Measurements from ENCODE around the gene ADCY4. TPM values are rescaled to one million over a fixed set of nuclear protein-coding genes. Genes with fewer than 3 reads are reported as not detected.

ADCY4 gene
- total and polyA plus RNA-seq, 2 donors (not counting 1 experiment from before 2014, with no cell fraction given), result 2.3 to 7.8 TPM

GRCh38 chr14:24311837-24312615 lies 22.8 kb downstream of the ADCY4 start:
- peak overlapping the region; percentile 65 to 83 for H3K27ac ChIP-seq (ENCODE audit: low read length in 2 of 2)
- H3K9ac ChIP-seq (ENCODE audit: low read length), result peak overlapping the region; percentile 70
- H3K9me3 ChIP-seq (ENCODE audit: control extremely low read depth in 1 of 3, control insufficient read depth in 2 of 3, insufficient read depth in 1 of 3, low read length in 2 of 3), result no peaks in the 10 kb centered on the region
- H2AFZ ChIP-seq (ENCODE audit: insufficient read depth, low read depth, low read length, poor library complexity, severe bottlenecking), result peak overlapping the region; percentile 82
- H3K4me1 ChIP-seq (ENCODE audit: control insufficient read depth in 2 of 2, insufficient read depth in 2 of 2, low read length in 2 of 2), result peaks cover 38 to 57% of the 10 kb centered on the region in 2 donors
- TF ChIP-seq, protein P1, sequence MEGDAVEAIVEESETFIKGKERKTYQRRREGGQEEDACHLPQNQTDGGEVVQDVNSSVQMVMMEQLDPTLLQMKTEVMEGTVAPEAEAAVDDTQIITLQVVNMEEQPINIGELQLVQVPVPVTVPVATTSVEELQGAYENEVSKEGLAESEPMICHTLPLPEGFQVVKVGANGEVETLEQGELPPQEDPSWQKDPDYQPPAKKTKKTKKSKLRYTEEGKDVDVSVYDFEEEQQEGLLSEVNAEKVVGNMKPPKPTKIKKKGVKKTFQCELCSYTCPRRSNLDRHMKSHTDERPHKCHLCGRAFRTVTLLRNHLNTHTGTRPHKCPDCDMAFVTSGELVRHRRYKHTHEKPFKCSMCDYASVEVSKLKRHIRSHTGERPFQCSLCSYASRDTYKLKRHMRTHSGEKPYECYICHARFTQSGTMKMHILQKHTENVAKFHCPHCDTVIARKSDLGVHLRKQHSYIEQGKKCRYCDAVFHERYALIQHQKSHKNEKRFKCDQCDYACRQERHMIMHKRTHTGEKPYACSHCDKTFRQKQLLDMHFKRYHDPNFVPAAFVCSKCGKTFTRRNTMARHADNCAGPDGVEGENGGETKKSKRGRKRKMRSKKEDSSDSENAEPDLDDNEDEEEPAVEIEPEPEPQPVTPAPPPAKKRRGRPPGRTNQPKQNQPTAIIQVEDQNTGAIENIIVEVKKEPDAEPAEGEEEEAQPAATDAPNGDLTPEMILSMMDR (IDR thresholded peaks at IDR 0.05), result no peak
- TF ChIP-seq EZH2 (IDR thresholded peaks at IDR 0.05; ENCODE audit: borderline replicate concordance, insufficient read depth, low read depth, low read length, poor library complexity, severe bottlenecking), result no peak
- peaks cover 32% of the 10 kb centered on the region for H4K20me1 ChIP-seq (ENCODE audit: control insufficient read depth, insufficient read depth, low read length, poor library complexity, severe bottlenecking)
- ATAC-seq (ENCODE audit: low read depth) (no peak), DNase-seq (no peak)
- ChIA-PET CTCF (interaction anchor here (1.3 to 9.4 kb wide), 11 partner anchors 9 to 124 kb away, joined by 3 to 112 read pairs (median 7); partner anchors contain the start of genes CBLN3, KHNYN, MDP1 and RABGGTA), POLR2A (interaction anchor here (0.6 to 2.0 kb wide), 8 partner anchors 12 to 119 kb away, joined by 3 to 17 read pairs (median 6); partner anchors contain the start of genes CHMP4A, DHRS1, KHNYN and NOP9)
- Mint-ChIP-seq H3K4me3 (peak overlapping the region; percentile 84), H3K27ac (peak overlapping the region; percentile 91), H3K27me3 (no peaks in the 10 kb centered on the region), H3K9me3 (ENCODE audit: insufficient read depth) (no peaks in the 10 kb centered on the region), H3K4me1 (peaks cover 61% of the 10 kb centered on the region)
- H3K36me3 ChIP-seq (replicated peaks in 1 of 2; ENCODE audit: control extremely low read depth in 1 of 2, control insufficient read depth in 1 of 2, extremely low read depth in 1 of 2, insufficient read depth in 2 of 2, low read length in 1 of 2), result peaks cover 0 to 15% of the 10 kb centered on the region in 2 experiments
- H3K4me2 ChIP-seq (replicated peaks; ENCODE audit: low read depth, low read length, poor library complexity, severe bottlenecking), result peak overlapping the region; percentile 92
- no CpG with 5 or more reads among the region's 1 CpG for WGBS (ENCODE audit: insufficient coverage)
- intact Hi-C loops (cut with micrococcal nuclease), result loop anchor here (1.0 to 5.0 kb wide), 4 partner anchors 20 to 300 kb away; partner anchors contain the start of gene TINF2
- H3K4me3 ChIP-seq (ENCODE audit: control extremely low read depth in 1 of 5, extremely low read depth in 1 of 5, insufficient read depth in 1 of 5, low read depth in 2 of 5, low read length in 4 of 5), result peak overlapping the region; percentile 8 to 71 (median 57)
- no peaks in the 10 kb centered on the region for H3K27me3 ChIP-seq (replicated peaks in 1 of 4; ENCODE audit: control extremely low read depth in 1 of 4, control insufficient read depth in 3 of 4, insufficient read depth in 4 of 4, low read length in 3 of 4)
- peaks cover 16% of the 10 kb centered on the region for H3K79me2 ChIP-seq (ENCODE audit: control insufficient read depth, insufficient read depth, low read length)

Measured in B cell (primary cell).